K562 (cell line): ENCODE measurements around the gene LAMTOR4. TPM values are rescaled to one million over a fixed set of nuclear protein-coding genes. Genes with fewer than 3 reads are reported as not detected.

Source experiments
- ADNP ChIP-seq: fragments of 200-800 bp; sonication (Bioruptor generic); IDR thresholded peaks from 2 replicates; pipeline ENCODE4 v1.6.1; 2016; ENCODE audit warnings: missing genetic modification characterization, missing compliant biosample characterization
- ARID3B ChIP-seq: fragments of 250-450 bp; sonication (Bioruptor Pico); IDR thresholded peaks from 2 replicates; pipeline ENCODE4 v1.4.0; 2020; ENCODE audit warnings: borderline replicate concordance
- CHD2 ChIP-seq: IDR thresholded peaks from 2 replicates; pipeline ENCODE4 v1.6.1; 2011; ENCODE audit warnings: low read depth, low read length
- DDX20 ChIP-seq: fragments of 450-650 bp; IDR thresholded peaks from 2 replicates; pipeline ENCODE4 v1.6.1; 2016; ENCODE audit warnings: missing genetic modification characterization, low read depth, mild to moderate bottlenecking, missing compliant biosample characterization, moderate library complexity
- MXI1 ChIP-seq: IDR thresholded peaks from 2 replicates; pipeline ENCODE4 v1.6.1; 2011; ENCODE audit warnings: low read depth, mild to moderate bottlenecking, improper control_type of control experiment, low read length
- NRF1 ChIP-seq, 2 experiments: fragments of 450-650 bp; IDR thresholded peaks in 1 of 2; conservative IDR thresholded peaks in 1 of 2; 2 replicates each; pipeline ENCODE4 v1.6.1; 2014; ENCODE audit warnings: mild to moderate bottlenecking in 2 of 2
- PCBP1 ChIP-seq: fragments of 200-400 bp; formaldehyde crosslinking; IDR thresholded peaks from 2 replicates; pipeline ENCODE4 v1.6.1; 2018; ENCODE audit warnings: mild to moderate bottlenecking, low read depth, low read length; ENCODE audit not compliant: poor library complexity, severe bottlenecking
- RBM15 ChIP-seq: fragments of 200-400 bp; formaldehyde crosslinking; IDR thresholded peaks from 2 replicates; pipeline ENCODE4 v1.6.1; 2018; ENCODE audit warnings: mild to moderate bottlenecking, low read length, moderate library complexity; ENCODE audit not compliant: insufficient read depth
- RFX1 ChIP-seq: fragments of 450-650 bp; IDR thresholded peaks from 2 replicates; pipeline ENCODE4 v1.6.1; 2016; ENCODE audit warnings: mild to moderate bottlenecking, moderate library complexity
- SRSF7 ChIP-seq: fragments of 200-400 bp; formaldehyde crosslinking; optimal IDR thresholded peaks from 2 replicates; pipeline ENCODE3; 2017; ENCODE audit warnings: mild to moderate bottlenecking, low read depth, low read length
- TEAD4 ChIP-seq, 2 experiments: sonication (generic) in 1 of 2; formaldehyde crosslinking in 1 of 2; IDR thresholded peaks; 2 replicates each; pipeline versions ENCODE4 v1.6.1 to v1.8.0; 2012 to 2022; ENCODE audit warnings: borderline replicate concordance in 1 of 2, inconsistent platforms in 1 of 2, low read length in 1 of 2, mild to moderate bottlenecking in 1 of 2, missing genetic modification reagents in 1 of 2
- XRCC3 ChIP-seq: fragments of 450-650 bp; IDR thresholded peaks from 2 replicates; pipeline ENCODE4 v1.6.1; 2017; ENCODE audit warnings: mild to moderate bottlenecking, moderate library complexity
- YBX1 ChIP-seq: fragments of 450-650 bp; IDR thresholded peaks from 2 replicates; pipeline ENCODE4 v1.7.1; 2016; ENCODE audit warnings: mild to moderate bottlenecking
- ZBTB12 ChIP-seq: fragments of 250-450 bp; sonication (Bioruptor Pico); IDR thresholded peaks from 2 replicates; pipeline ENCODE4 v1.4.0; 2020
- ZNF146 ChIP-seq: IDR thresholded peaks from one replicate; pipeline ENCODE4 v1.6.1; 2018; ENCODE audit warnings: missing compliant biosample characterization; ENCODE audit not compliant: unreplicated experiment
- ZNF407 ChIP-seq: fragments of 450-650 bp; IDR thresholded peaks from 2 replicates; pipeline ENCODE4 v1.6.1; 2016; ENCODE audit warnings: low read depth
- ZNF445 ChIP-seq: fragments of 250-450 bp; sonication (Bioruptor Pico); IDR thresholded peaks from 2 replicates; pipeline ENCODE4 v1.4.0; 2020; ENCODE audit warnings: low read depth, mild to moderate bottlenecking, moderate library complexity
- polyA plus RNA-seq, 8 experiments: library from polyadenylated mRNA; depleted of rRNA in 4 of 8; stranded (reverse) in 5 of 8; unstranded in 3 of 8; fragments of >200 nt; fragmentation: Nextera tagmentation in 2 of 8; fragmentation: Illumina TruSeq in 1 of 8; extraction: Ambion mirVana in 2 of 8; extraction: Trizol in 1 of 8; gene quantifications; 2 replicates each; pipeline versions ENCODE4 v1.2.1 to v1.2.3, GENCODE V29; 2011 to 2014; ENCODE audit warnings: inconsistent platforms in 1 of 8, missing spikeins in 1 of 8
- total RNA-seq, 7 experiments: library from RNA; depleted of rRNA in 6 of 7; stranded (reverse); fragments of >200 nt in 6 of 7; fragmentation: Illumina TruSeq in 2 of 7; extraction: Trizol in 2 of 7; gene quantifications; 2 replicates each; pipeline versions ENCODE4 v1.2.1 to v1.2.3, GENCODE V29; 2011 to 2021; ENCODE audit warnings: low replicate concordance in 1 of 7

LAMTOR4 gene
- total and polyA plus RNA-seq, 9 of the 15 experiments (the other 6 are each of a cell fraction or from before 2014, with no cell fraction given), result 79.6 to 314 (median 195) TPM

GRCh38 chr7:100119970-100120732 lies 28.6 kb upstream of the LAMTOR4 start (continued):
- TF ChIP-seq ZBTB12 (CRISPR knock-in tag) (no peak), CHD2 (no peak), MXI1 (no peak), ZNF146 (CRISPR knock-in tag) (no peak), DDX20 (tag) (no peak), ADNP (tag) (no peak), RBM15 (no peak), ARID3B (CRISPR knock-in tag) (no peak), RFX1 (no peak), XRCC3 (no peak), ZNF407 (no peak), YBX1 (no peak), ZNF445 (CRISPR knock-in tag) (no peak), NRF1 (conservative IDR thresholded peaks at IDR 0.05 in 1 of 2, IDR thresholded peaks at IDR 0.05 in 1 of 2) (no peak), TEAD4 (IDR thresholded peaks at IDR 0.05; ENCODE audit: low read length) (no peak), TEAD4 (CRISPR knock-in tag; IDR thresholded peaks at IDR 0.05; ENCODE audit: borderline replicate concordance) (no peak), SRSF7 (no peak), PCBP1 (no peak)
